H9 (cell line): Measurements from ENCODE around the gene NR2F1-AS1. TPM values are rescaled to one million over a fixed set of nuclear protein-coding genes. Genes with fewer than 3 reads are reported as not detected.

Experiments used
- DNase-seq: peaks from one replicate; pipeline ENCODE4 v3.0.0-alpha.2; 2017
- H2AFZ ChIP-seq: one replicate; pipeline ENCODE4 v1.6.1; 2013; ENCODE audit warnings: mild to moderate bottlenecking, low read length, control low read depth, moderate library complexity
- H2AK5ac ChIP-seq: 2 replicates; pipeline ENCODE4 v1.6.1; 2013; ENCODE audit warnings: low read length, control low read depth, mixed read lengths; ENCODE audit not compliant: insufficient read length
- H2BK120ac ChIP-seq: one replicate; pipeline ENCODE4 v1.6.1; 2013; ENCODE audit warnings: low read depth, mild to moderate bottlenecking, low read length, control low read depth, inconsistent platforms; ENCODE audit not compliant: poor library complexity, severe bottlenecking
- H2BK12ac ChIP-seq: 2 replicates; pipeline ENCODE4 v1.6.1; 2013; ENCODE audit warnings: low read length, control low read depth, mixed read lengths, low read depth; ENCODE audit not compliant: insufficient read length
- H2BK15ac ChIP-seq: 2 replicates; pipeline ENCODE4 v1.6.1; 2013; ENCODE audit warnings: low read depth, low read length, control low read depth
- H2BK20ac ChIP-seq: one replicate; pipeline ENCODE4 v1.6.1; 2013; ENCODE audit warnings: low read depth, mild to moderate bottlenecking, low read length, control low read depth, inconsistent platforms; ENCODE audit not compliant: poor library complexity, severe bottlenecking
- H2BK5ac ChIP-seq: 2 replicates; pipeline ENCODE4 v1.6.1; 2013; ENCODE audit warnings: low read length, control low read depth, mixed read lengths; ENCODE audit not compliant: insufficient read length
- H3K14ac ChIP-seq: 2 replicates; pipeline ENCODE4 v1.6.1; 2013; ENCODE audit warnings: low read length, control low read depth; ENCODE audit not compliant: insufficient read depth
- H3K18ac ChIP-seq: 2 replicates; pipeline ENCODE4 v1.6.1; 2013; ENCODE audit warnings: low read depth, mild to moderate bottlenecking, mixed read lengths, low read length, control low read depth; ENCODE audit not compliant: insufficient read length
- H3K23ac ChIP-seq: 2 replicates; pipeline ENCODE4 v1.6.1; 2013; ENCODE audit warnings: low read length, control low read depth, mixed read lengths, low read depth; ENCODE audit not compliant: insufficient read length
- H3K23me2 ChIP-seq: 2 replicates; pipeline ENCODE4 v1.6.1; 2013; ENCODE audit warnings: low read depth, mild to moderate bottlenecking, mixed read lengths, low read length, control low read depth; ENCODE audit not compliant: insufficient read length, poor library complexity, severe bottlenecking
- H3K27ac ChIP-seq: 2 replicates; pipeline ENCODE4 v1.5.1; 2013; ENCODE audit warnings: low read length, control low read depth, mixed read lengths, low read depth; ENCODE audit not compliant: insufficient read length
- H3K27me3 ChIP-seq: 2 replicates; pipeline ENCODE4 v1.6.1; 2013; ENCODE audit warnings: low read length, control low read depth, inconsistent platforms; ENCODE audit not compliant: insufficient read depth
- H3K4ac ChIP-seq: 2 replicates; pipeline ENCODE4 v1.6.1; 2013; ENCODE audit warnings: low read depth, mild to moderate bottlenecking, control low read depth, inconsistent platforms, low read length, moderate library complexity
- H3K4me1 ChIP-seq: 2 replicates; pipeline ENCODE4 v1.6.1; 2013; ENCODE audit warnings: low read length, control low read depth, inconsistent platforms; ENCODE audit not compliant: insufficient read depth
- H3K4me2 ChIP-seq: 2 replicates; pipeline ENCODE4 v1.6.1; 2013; ENCODE audit warnings: low read length, control low read depth, mixed read lengths; ENCODE audit not compliant: insufficient read length, insufficient read depth
- H3K56ac ChIP-seq: 2 replicates; pipeline ENCODE4 v1.6.1; 2013; ENCODE audit warnings: low read depth, mild to moderate bottlenecking, mixed read lengths, low read length, control low read depth; ENCODE audit not compliant: insufficient read length
- H3K79me1 ChIP-seq: 2 replicates; pipeline ENCODE4 v1.6.1; 2013; ENCODE audit warnings: low read depth, mild to moderate bottlenecking, moderate library complexity, low read length, control low read depth, inconsistent platforms; ENCODE audit not compliant: insufficient read depth, poor library complexity, severe bottlenecking
- H3K79me2 ChIP-seq: 2 replicates; pipeline ENCODE4 v1.6.1; 2013; ENCODE audit warnings: low read length, control low read depth, inconsistent platforms; ENCODE audit not compliant: insufficient read depth
- H3K9ac ChIP-seq: 2 replicates; pipeline ENCODE4 v1.6.1; 2013; ENCODE audit warnings: low read length, control low read depth, mixed read lengths; ENCODE audit not compliant: insufficient read length; ENCODE audit errors: extremely low read depth
- H3K9me3 ChIP-seq: one replicate; pipeline ENCODE4 v1.6.1; 2013; ENCODE audit warnings: low read depth, low read length, inconsistent platforms; ENCODE audit not compliant: control insufficient read depth
- H3T11ph ChIP-seq: one replicate; pipeline ENCODE4 v1.6.1; 2013; ENCODE audit warnings: mild to moderate bottlenecking, low read length, control low read depth, inconsistent platforms
- H4K20me1 ChIP-seq: one replicate; pipeline ENCODE4 v1.6.1; 2013; ENCODE audit not compliant: control insufficient read depth, insufficient read length, insufficient read depth
- H4K5ac ChIP-seq: 2 replicates; pipeline ENCODE4 v1.6.1; 2013; ENCODE audit warnings: low read depth, mild to moderate bottlenecking, mixed read lengths, low read length, control low read depth; ENCODE audit not compliant: insufficient read length
- H4K8ac ChIP-seq: replicated peaks from 2 replicates; pipeline ENCODE4 v1.6.1; 2013; ENCODE audit warnings: low read length, control low read depth, mixed read lengths, low read depth; ENCODE audit not compliant: insufficient read length
- H4K91ac ChIP-seq: 2 replicates; pipeline ENCODE4 v1.6.1; 2013; ENCODE audit warnings: low read depth, mild to moderate bottlenecking, moderate library complexity, mixed read lengths, low read length, control low read depth; ENCODE audit not compliant: insufficient read length
- H3K27ac Mint-ChIP-seq, 3 experiments: 2 replicates in 2 of 3; 3 replicates in 1 of 3; pipeline ENCODE4 v1.8.0; 2020 to 2021; ENCODE audit warnings: mixed read lengths in 3 of 3, mild to moderate bottlenecking in 1 of 3, moderate library complexity in 1 of 3
- H3K27me3 Mint-ChIP-seq: 2 replicates; pipeline ENCODE4 v1.8.0; 2021; ENCODE audit warnings: low read depth, mild to moderate bottlenecking, moderate library complexity, mixed read lengths
- H3K36me3 Mint-ChIP-seq, 3 experiments: 2 replicates in 2 of 3; 3 replicates in 1 of 3; pipeline ENCODE4 v1.8.0; 2020 to 2021; ENCODE audit warnings: low read depth in 3 of 3, mixed read lengths in 3 of 3; ENCODE audit not compliant: insufficient read depth in 1 of 3
- H3K4me1 Mint-ChIP-seq, 2 experiments: 2 replicates each; pipeline ENCODE4 v1.8.0; 2020; ENCODE audit warnings: mixed read lengths in 2 of 2
- H3K4me3 Mint-ChIP-seq, 2 experiments: 2 replicates in 1 of 2; 3 replicates in 1 of 2; pipeline ENCODE4 v1.8.0; 2020 to 2021; ENCODE audit warnings: mild to moderate bottlenecking in 2 of 2, mixed read lengths in 2 of 2, moderate library complexity in 1 of 2
- H3K9me3 Mint-ChIP-seq, 2 experiments: 2 replicates in 1 of 2; 3 replicates in 1 of 2; pipeline ENCODE4 v1.8.0; 2020; ENCODE audit warnings: mild to moderate bottlenecking in 2 of 2, mixed read lengths in 2 of 2, moderate library complexity in 1 of 2
- WGBS: extraction: QIAGEN DNeasy Blood & Tissue Kit; methylation state at CpG from one replicate; pipeline ENCODE4 v1.1.7; 2013; ENCODE audit warnings: missing lambda C conversion rate, low lambda C conversion rate, mixed read lengths; ENCODE audit not compliant: insufficient read length; ENCODE audit errors: extremely low coverage; 5-methylcytosine and 5-hydroxymethylcytosine counted together
- total RNA-seq: library from RNA; stranded (reverse); gene quantifications from 2 replicates; pipeline ENCODE4 v1.2.1, GENCODE V29; 2021
- TF ChIP-seq, protein P1 (sequence below): fragments of 200-600 bp; sonication (generic); conservative IDR thresholded peaks from 3 replicates; pipeline ENCODE4 v1.8.0; 2021; ENCODE audit warnings: antibody characterized with exemption, mild to moderate bottlenecking

Gene NR2F1-AS1
- total RNA-seq, 1 experiment from 2014 or later: 1.9 TPM

DNA sequence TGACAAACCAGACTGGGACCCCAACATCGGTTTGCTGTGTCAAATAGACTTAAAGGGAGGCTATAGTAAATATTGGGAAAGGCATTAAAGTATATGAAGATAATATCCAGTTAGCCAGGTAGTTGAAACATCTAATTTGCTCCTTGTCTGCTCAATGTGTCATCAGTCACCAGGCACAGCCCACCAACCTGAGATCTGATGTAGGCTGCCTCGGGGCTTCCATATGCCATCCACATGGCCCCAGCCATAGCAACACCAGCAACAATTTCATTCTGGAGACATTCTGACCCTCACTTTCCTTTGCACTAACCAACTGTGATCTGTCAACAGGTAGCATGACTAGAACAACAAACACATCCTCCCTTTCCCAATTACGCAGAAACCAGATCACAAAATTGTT is 196.0 kb downstream of the NR2F1-AS1 start:
- Mint-ChIP-seq H3K27ac (no peak overlapping the region), H3K36me3 (no peaks in the 10 kb centered on the region; a peak in 1 of 7 replicates), H3K4me1 (peaks cover 9 to 12% of the 10 kb centered on the region in 2 experiments; a peak in 3 of 4 replicates), H3K9me3 (peaks cover 0 to 2% of the 10 kb centered on the region in 2 experiments; a peak in 1 of 5 replicates), H3K4me3 (no peak overlapping the region), H3K27me3 (no peaks in the 10 kb centered on the region)
- TF ChIP-seq, protein P1, sequence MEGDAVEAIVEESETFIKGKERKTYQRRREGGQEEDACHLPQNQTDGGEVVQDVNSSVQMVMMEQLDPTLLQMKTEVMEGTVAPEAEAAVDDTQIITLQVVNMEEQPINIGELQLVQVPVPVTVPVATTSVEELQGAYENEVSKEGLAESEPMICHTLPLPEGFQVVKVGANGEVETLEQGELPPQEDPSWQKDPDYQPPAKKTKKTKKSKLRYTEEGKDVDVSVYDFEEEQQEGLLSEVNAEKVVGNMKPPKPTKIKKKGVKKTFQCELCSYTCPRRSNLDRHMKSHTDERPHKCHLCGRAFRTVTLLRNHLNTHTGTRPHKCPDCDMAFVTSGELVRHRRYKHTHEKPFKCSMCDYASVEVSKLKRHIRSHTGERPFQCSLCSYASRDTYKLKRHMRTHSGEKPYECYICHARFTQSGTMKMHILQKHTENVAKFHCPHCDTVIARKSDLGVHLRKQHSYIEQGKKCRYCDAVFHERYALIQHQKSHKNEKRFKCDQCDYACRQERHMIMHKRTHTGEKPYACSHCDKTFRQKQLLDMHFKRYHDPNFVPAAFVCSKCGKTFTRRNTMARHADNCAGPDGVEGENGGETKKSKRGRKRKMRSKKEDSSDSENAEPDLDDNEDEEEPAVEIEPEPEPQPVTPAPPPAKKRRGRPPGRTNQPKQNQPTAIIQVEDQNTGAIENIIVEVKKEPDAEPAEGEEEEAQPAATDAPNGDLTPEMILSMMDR: no peak
- Histone ChIP-seq H3K18ac (no peak overlapping the region), H3K23ac (no peak overlapping the region), H4K91ac (no peak overlapping the region), H2BK12ac (no peak overlapping the region), H3K23me2 (no peaks in the 10 kb centered on the region), H3K4ac (no peak overlapping the region), H3K9me3 (no peaks in the 10 kb centered on the region), H3K79me2 (no peaks in the 10 kb centered on the region), H3K79me1 (no peaks in the 10 kb centered on the region), H4K20me1 (no peaks in the 10 kb centered on the region), H2BK15ac (no peak overlapping the region), H3K4me1 (peaks cover 3% of the 10 kb centered on the region; the same call in 1 of the 2 replicates), H2BK120ac (no peak overlapping the region), H4K5ac (no peak overlapping the region), H2AFZ (no peak overlapping the region), H3K9ac (no peak overlapping the region), H4K8ac (no peak overlapping the region), H2BK20ac (no peak overlapping the region), H3K27ac (no peak overlapping the region), H3T11ph (no peak overlapping the region), H3K4me2 (no peak overlapping the region), H3K14ac (no peak overlapping the region), H3K56ac (no peak overlapping the region), H2AK5ac (no peak overlapping the region), H2BK5ac (no peak overlapping the region), H3K27me3 (no peaks in the 10 kb centered on the region)
- WGBS: no CpG with 5 or more reads among the region's 3 CpGs
- DNase-seq: no peak
